H1 (cell line): ENCODE results near the gene COL16A1. TPM values are rescaled to one million over a fixed set of nuclear protein-coding genes. Genes with fewer than 3 reads are reported as not detected.

Experiments used
- CTCF ChIA-PET: fragments of 300-600 bp; sonication (Branson Sonifier 250); formaldehyde crosslinking; loops from one replicate; lab custom pipeline; 2021; ENCODE audit not compliant: partially characterized antibody; lab: Charles Lee
- POLR2A ChIA-PET: fragments of 300-600 bp; sonication (Branson Sonifier 250); formaldehyde crosslinking; loops from one replicate; lab custom pipeline; 2021; ENCODE audit warnings: inconsistent platforms; ENCODE audit not compliant: partially characterized antibody; lab: Charles Lee
- DNase-seq, 2 experiments: peaks; one replicate each; pipeline versions ENCODE4 v3.0.0 to v3.0.0-alpha.2; 2010 to 2022; ENCODE audit warnings: low spot score in 2 of 2, low read depth in 1 of 2, mixed read lengths in 1 of 2
- FAIRE-seq: peaks from 2 replicates; lab custom pipeline; 2011; peaks lifted over from hg19 to GRCh38; lab: Jason Lieb, UNC
- H2AFZ ChIP-seq: 2 replicates; pipeline ENCODE4 v1.8.1; 2012; ENCODE audit warnings: low read length, inconsistent platforms
- H2AK5ac ChIP-seq: 2 replicates; pipeline ENCODE4 v1.6.1; 2013; ENCODE audit warnings: low read depth, low read length
- H2BK120ac ChIP-seq: replicated peaks from 2 replicates; pipeline ENCODE3; 2013; ENCODE audit warnings: low read depth, low read length, inconsistent platforms
- H2BK12ac ChIP-seq: 2 replicates; pipeline ENCODE4 v1.6.1; 2013; ENCODE audit warnings: low read depth, low read length
- H2BK15ac ChIP-seq: 2 replicates; pipeline ENCODE4 v1.6.1; 2013; ENCODE audit warnings: low read length
- H2BK20ac ChIP-seq: 2 replicates; pipeline ENCODE4 v1.6.1; 2013; ENCODE audit warnings: low read length
- H2BK5ac ChIP-seq: 2 replicates; pipeline ENCODE4 v1.6.1; 2013; ENCODE audit warnings: low read depth, low read length
- H3K14ac ChIP-seq: 2 replicates; pipeline ENCODE4 v1.6.1; 2013; ENCODE audit warnings: inconsistent platforms; ENCODE audit not compliant: insufficient read length
- H3K18ac ChIP-seq: 2 replicates; pipeline ENCODE4 v1.6.1; 2013; ENCODE audit warnings: low read length; ENCODE audit errors: extremely low read depth
- H3K23ac ChIP-seq: 2 replicates; pipeline ENCODE4 v1.6.1; 2013; ENCODE audit warnings: inconsistent platforms; ENCODE audit not compliant: insufficient read length
- H3K23me2 ChIP-seq: 2 replicates; pipeline ENCODE4 v1.6.1; 2013; ENCODE audit warnings: low read depth, low read length
- H3K27ac ChIP-seq: 2 replicates; pipeline ENCODE4 v1.6.1; 2011; ENCODE audit warnings: low read depth, low read length, inconsistent platforms
- H3K27me3 ChIP-seq, 4 experiments: replicated peaks in 1 of 4; 1 replicate in 1 of 4; 2 replicates in 3 of 4; pipeline versions ENCODE4 v1.6.1 to v1.8.1; 2011 to 2013; ENCODE audit warnings: low read length in 3 of 4, mild to moderate bottlenecking in 3 of 4, inconsistent platforms in 2 of 4, mixed read lengths in 2 of 4, moderate library complexity in 1 of 4; ENCODE audit not compliant: control insufficient read depth in 3 of 4, insufficient read depth in 3 of 4; ENCODE audit errors: extremely low read depth in 1 of 4
- H3K36me3 ChIP-seq, 4 experiments: 2 replicates each; pipeline versions ENCODE4 v1.6.1 to v1.8.1; 2011 to 2013; ENCODE audit warnings: mild to moderate bottlenecking in 4 of 4, low read length in 3 of 4, moderate library complexity in 2 of 4, control low read depth in 1 of 4, inconsistent platforms in 1 of 4; ENCODE audit not compliant: insufficient read depth in 4 of 4, control insufficient read depth in 2 of 4
- H3K4ac ChIP-seq: replicated peaks from 2 replicates; pipeline ENCODE3; 2013; ENCODE audit warnings: low read length, low read depth, mixed read lengths, inconsistent platforms; ENCODE audit not compliant: insufficient read length
- H3K4me1 ChIP-seq, 4 experiments: replicated peaks in 1 of 4; 1 replicate in 1 of 4; 2 replicates in 3 of 4; pipeline versions ENCODE4 v1.6.1 to v1.8.1; 2011 to 2013; ENCODE audit warnings: low read length in 3 of 4, inconsistent platforms in 2 of 4, mixed read lengths in 1 of 4; ENCODE audit not compliant: insufficient read depth in 4 of 4, control insufficient read depth in 3 of 4
- H3K4me2 ChIP-seq, 2 experiments: 2 replicates each; pipeline versions ENCODE4 v1.6.1 to v1.8.1; 2011 to 2013; ENCODE audit warnings: low read depth in 2 of 2, low read length in 2 of 2, control low read depth in 1 of 2, inconsistent platforms in 1 of 2, mild to moderate bottlenecking in 1 of 2; ENCODE audit not compliant: insufficient read depth in 1 of 2
- H3K4me3 ChIP-seq, 4 experiments: fragments of 200-600, 300-600 bp in 1 of 4; sonication (generic), shearing (Covaris generic), sonication (Bioruptor Twin) in 1 of 4; 2 replicates each; pipeline versions ENCODE4 v1.5.1 to v1.8.1; 2011 to 2016; ENCODE audit warnings: low read length in 4 of 4, low read depth in 3 of 4, control low read depth in 2 of 4, inconsistent platforms in 2 of 4, mild to moderate bottlenecking in 2 of 4, mixed read lengths in 1 of 4, moderate library complexity in 1 of 4; ENCODE audit not compliant: insufficient read depth in 2 of 4; ENCODE audit errors: extremely low read depth in 1 of 4
- H3K56ac ChIP-seq: replicated peaks from 2 replicates; pipeline ENCODE3; 2013; ENCODE audit warnings: low read depth, mild to moderate bottlenecking, mixed read lengths, low read length, inconsistent platforms; ENCODE audit not compliant: insufficient read length
- H3K79me1 ChIP-seq: 2 replicates; pipeline ENCODE4 v1.6.1; 2013; ENCODE audit warnings: low read depth, low read length, control low read depth
- H3K79me2 ChIP-seq, 2 experiments: 2 replicates each; pipeline versions ENCODE4 v1.6.1 to v1.8.1; 2012 to 2013; ENCODE audit warnings: low read length in 2 of 2, mild to moderate bottlenecking in 2 of 2, inconsistent platforms in 1 of 2; ENCODE audit not compliant: insufficient read depth in 2 of 2, control insufficient read depth in 1 of 2
- H3K9ac ChIP-seq, 4 experiments: replicated peaks in 1 of 4; 1 replicate in 1 of 4; 2 replicates in 3 of 4; pipeline versions ENCODE4 v1.6.1 to v1.8.1; 2011 to 2013; ENCODE audit warnings: low read depth in 3 of 4, low read length in 3 of 4, control low read depth in 2 of 4, mild to moderate bottlenecking in 2 of 4, moderate library complexity in 2 of 4, inconsistent platforms in 1 of 4; ENCODE audit errors: extremely low read depth in 1 of 4
- H3K9me3 ChIP-seq, 2 experiments: 2 replicates each; pipeline versions ENCODE4 v1.6.1 to v1.8.1; 2012 to 2013; ENCODE audit warnings: mild to moderate bottlenecking in 2 of 2, moderate library complexity in 2 of 2, control low read depth in 1 of 2, inconsistent platforms in 1 of 2, low read depth in 1 of 2, low read length in 1 of 2, mixed read lengths in 1 of 2; ENCODE audit not compliant: insufficient read depth in 2 of 2
- H4K20me1 ChIP-seq, 2 experiments: replicated peaks in 1 of 2; 2 replicates each; pipeline versions ENCODE3 to v1.8.1; 2011 to 2013; ENCODE audit warnings: inconsistent platforms in 2 of 2, low read length in 2 of 2, mild to moderate bottlenecking in 1 of 2; ENCODE audit not compliant: insufficient read depth in 2 of 2, control insufficient read depth in 1 of 2
- H4K5ac ChIP-seq: 2 replicates; pipeline ENCODE4 v1.6.1; 2013; ENCODE audit warnings: low read length, low read depth, mixed read lengths, inconsistent platforms; ENCODE audit not compliant: insufficient read length
- H4K8ac ChIP-seq: 2 replicates; pipeline ENCODE4 v1.8.0; 2013; ENCODE audit warnings: mild to moderate bottlenecking, moderate library complexity, low read length, inconsistent platforms; ENCODE audit not compliant: insufficient read depth; ENCODE audit errors: extremely low read depth
- H4K91ac ChIP-seq: replicated peaks from 2 replicates; pipeline ENCODE3; 2013; ENCODE audit warnings: low read length, mixed read lengths, inconsistent platforms; ENCODE audit not compliant: insufficient read length
- EZH2 ChIP-seq: fragments of 200-600 bp; sonication (generic); IDR thresholded peaks from 2 replicates; pipeline ENCODE4 v1.7.1; 2012; ENCODE audit warnings: low read depth, mild to moderate bottlenecking, moderate library complexity, low read length, inconsistent platforms; ENCODE audit not compliant: severe bottlenecking
- MAFK ChIP-seq: IDR thresholded peaks from 2 replicates; pipeline ENCODE4 v1.6.1; 2012; ENCODE audit warnings: low read depth, mild to moderate bottlenecking, improper control_type of control experiment, low read length
- NANOG ChIP-seq: IDR thresholded peaks from 2 replicates; pipeline ENCODE4 v1.6.1; 2011; ENCODE audit warnings: low read length, low read depth, mild to moderate bottlenecking, inconsistent platforms; ENCODE audit not compliant: insufficient read depth, poor library complexity, severe bottlenecking
- RFX5 ChIP-seq: IDR thresholded peaks from 2 replicates; pipeline ENCODE4 v1.6.1; 2011; ENCODE audit warnings: low read depth, low read length, improper control_type of control experiment, borderline replicate concordance
- WGBS, 2 experiments: shearing (Covaris generic) in 1 of 2; methylation state at CpG; one replicate each; pipeline versions ENCODE4 v1.1.6 to v1.1.7; 2013 to 2015; ENCODE audit warnings: low lambda C conversion rate in 2 of 2, mixed read lengths in 2 of 2, inconsistent platforms in 1 of 2, low coverage in 1 of 2, missing lambda C conversion rate in 1 of 2; ENCODE audit not compliant: insufficient replicate concordance in 2 of 2, insufficient coverage in 1 of 2, insufficient read length in 1 of 2; ENCODE audit errors: extremely low coverage in 1 of 2, missing lambda C conversion rate in 1 of 2; 5-methylcytosine and 5-hydroxymethylcytosine counted together
- polyA plus RNA-seq, 7 experiments: library from polyadenylated mRNA; depleted of rRNA in 3 of 7; stranded (reverse) in 5 of 7; unstranded in 2 of 7; fragments of >200 nt in 5 of 7; fragments of 200-250 nt in 2 of 7; gene quantifications; 1 replicate in 5 of 7; 2 replicates in 1 of 7; 4 replicates in 1 of 7; pipeline versions ENCODE4 v1.2.1 to v1.2.3, GENCODE V29; 2011 to 2013; ENCODE audit warnings: missing spikeins in 2 of 7, mixed read lengths in 2 of 7
- total RNA-seq: library from RNA; stranded (reverse); fragmentation: NEBNext Ultra II Directional; extraction: Animal tissue kit (Norgen Biotek cat#: 25700); gene quantifications from 2 replicates; pipeline ENCODE4 v1.2.1, GENCODE V29; 2021

COL16A1 gene
- total and polyA plus RNA-seq, 2 of the 8 experiments (the other 6 are each of a cell fraction or from before 2014, with no cell fraction given), result 2.0 to 10.5 TPM

DNA sequence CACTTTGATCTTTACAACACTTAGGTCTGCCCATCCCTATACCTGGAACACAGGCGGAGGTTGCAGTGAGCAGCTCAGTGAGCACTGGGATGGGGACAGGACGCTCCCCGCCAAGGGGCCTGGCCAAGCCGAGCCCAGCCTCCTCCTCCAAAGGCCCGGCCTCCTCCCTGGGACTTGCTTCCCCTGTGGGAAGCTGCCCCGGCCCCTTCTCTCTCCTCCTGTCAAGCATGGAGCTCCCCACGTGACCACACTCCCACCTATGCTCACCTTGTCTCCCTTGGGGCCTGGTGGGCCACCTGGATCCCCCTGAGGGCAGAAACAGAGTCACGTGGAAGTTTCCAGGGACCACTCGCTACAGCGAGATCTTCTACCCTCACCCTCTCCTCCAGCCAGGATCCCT, 12.9 kb downstream of the COL16A1 start:
- Histone ChIP-seq H2AFZ (no peak overlapping the region), H3K36me3 (no peaks in the 10 kb centered on the region), H2BK12ac (no peak overlapping the region), H3K4ac (no peak overlapping the region), H3K27me3 (no peaks in the 10 kb centered on the region), H3K23ac (no peak overlapping the region), H3K9ac (no peak overlapping the region; a peak in 1 of 7 replicates), H4K5ac (no peak overlapping the region), H2BK5ac (no peak overlapping the region), H3K9me3 (no peaks in the 10 kb centered on the region), H2BK120ac (no peak overlapping the region), H3K27ac (no peak overlapping the region), H4K20me1 (no peaks in the 10 kb centered on the region), H3K4me1 (peaks cover 0 to 4% (median 0%) of the 10 kb centered on the region in 4 experiments; a peak in 3 of 7 replicates), H3K14ac (no peak overlapping the region), H3K18ac (no peak overlapping the region), H4K8ac (no peak overlapping the region), H2AK5ac (no peak overlapping the region), H3K79me1 (no peaks in the 10 kb centered on the region), H2BK15ac (no peak overlapping the region), H3K79me2 (no peaks in the 10 kb centered on the region), H4K91ac (no peak overlapping the region), H3K23me2 (no peaks in the 10 kb centered on the region), H3K4me2 (no peak overlapping the region), H3K56ac (no peak overlapping the region), H3K4me3 (no peak overlapping the region), H2BK20ac (no peak overlapping the region)
- CTCF ChIA-PET, result interaction anchor here (1.0 to 24.1 kb wide), 7 partner anchors 11 to 99 kb away, joined by 5 to 370 read pairs (median 8); partner anchors contain the start of gene COL16A1
- FAIRE-seq, result no peak
- POLR2A ChIA-PET, result interaction anchor here (1.0 to 1.8 kb wide), 4 partner anchors 10 to 54 kb away, joined by 3 to 9 read pairs (median 3); partner anchors contain the start of gene COL16A1
- no peak for DNase-seq
- WGBS, 2 experiments, result 89% methylated on average over 9 of the region's 10 CpGs; no CpG with 5 or more reads in 1 of the 2 experiments
- TF ChIP-seq EZH2, result no peak
- no peak for TF ChIP-seq RFX5
- no peak for TF ChIP-seq MAFK
- TF ChIP-seq NANOG, result no peak
